ENCODE data around the gene MMP28.

GRCh38 chr17:35765086-35765710 lies 30.2 kb downstream of the MMP28 start:
- TF ChIP-seq, protein P1, sequence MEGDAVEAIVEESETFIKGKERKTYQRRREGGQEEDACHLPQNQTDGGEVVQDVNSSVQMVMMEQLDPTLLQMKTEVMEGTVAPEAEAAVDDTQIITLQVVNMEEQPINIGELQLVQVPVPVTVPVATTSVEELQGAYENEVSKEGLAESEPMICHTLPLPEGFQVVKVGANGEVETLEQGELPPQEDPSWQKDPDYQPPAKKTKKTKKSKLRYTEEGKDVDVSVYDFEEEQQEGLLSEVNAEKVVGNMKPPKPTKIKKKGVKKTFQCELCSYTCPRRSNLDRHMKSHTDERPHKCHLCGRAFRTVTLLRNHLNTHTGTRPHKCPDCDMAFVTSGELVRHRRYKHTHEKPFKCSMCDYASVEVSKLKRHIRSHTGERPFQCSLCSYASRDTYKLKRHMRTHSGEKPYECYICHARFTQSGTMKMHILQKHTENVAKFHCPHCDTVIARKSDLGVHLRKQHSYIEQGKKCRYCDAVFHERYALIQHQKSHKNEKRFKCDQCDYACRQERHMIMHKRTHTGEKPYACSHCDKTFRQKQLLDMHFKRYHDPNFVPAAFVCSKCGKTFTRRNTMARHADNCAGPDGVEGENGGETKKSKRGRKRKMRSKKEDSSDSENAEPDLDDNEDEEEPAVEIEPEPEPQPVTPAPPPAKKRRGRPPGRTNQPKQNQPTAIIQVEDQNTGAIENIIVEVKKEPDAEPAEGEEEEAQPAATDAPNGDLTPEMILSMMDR (IDR thresholded peaks at IDR 0.05): no peak
- no peak for TF ChIP-seq POLR2A (IDR thresholded peaks at IDR 0.05)
